Keratinocyte (primary cell): ENCODE measurements around the gene GLIS2. TPM values are rescaled to one million over a fixed set of nuclear protein-coding genes. Genes with fewer than 3 reads are reported as not detected.

Experiments used
- DNase-seq: peaks from one replicate; pipeline ENCODE4 v3.0.0-alpha.2; 2011; ENCODE audit warnings: low read depth, missing footprints, low spot score
- FAIRE-seq: peaks from 2 replicates; lab custom pipeline; 2011; peaks lifted over from hg19 to GRCh38; lab: Jason Lieb, UNC
- H2AFZ ChIP-seq: 2 replicates; pipeline ENCODE4 v1.6.0; 2012; ENCODE audit warnings: low read length, control low read depth, inconsistent platforms; ENCODE audit not compliant: control insufficient read depth
- H3K27ac ChIP-seq: 2 replicates; pipeline ENCODE4 v1.5.1; 2011; ENCODE audit warnings: low read length; ENCODE audit not compliant: control insufficient read depth, insufficient read depth
- H3K27me3 ChIP-seq: 3 replicates; pipeline ENCODE4 v1.6.0; 2011; ENCODE audit warnings: low read length; ENCODE audit not compliant: control insufficient read depth, insufficient read depth; ENCODE audit errors: extremely low read depth
- H3K36me3 ChIP-seq, 2 experiments: 2 replicates in 1 of 2; 3 replicates in 1 of 2; pipeline ENCODE4 v1.5.1; 2011; ENCODE audit warnings: low read length in 2 of 2, mild to moderate bottlenecking in 1 of 2; ENCODE audit not compliant: control insufficient read depth in 2 of 2, insufficient read depth in 2 of 2; ENCODE audit errors: extremely low read depth in 1 of 2
- H3K4me1 ChIP-seq: 3 replicates; pipeline ENCODE4 v1.5.1; 2011; ENCODE audit warnings: low read length; ENCODE audit not compliant: control insufficient read depth, insufficient read depth; ENCODE audit errors: extremely low read depth
- H3K4me2 ChIP-seq: 3 replicates; pipeline ENCODE4 v1.6.0; 2011; ENCODE audit warnings: low read depth, low read length; ENCODE audit not compliant: control insufficient read depth, insufficient read depth; ENCODE audit errors: extremely low read depth
- H3K4me3 ChIP-seq, 3 experiments: fragments of 200-600 bp in 1 of 3; sonication (generic) in 1 of 3; 2 replicates in 2 of 3; 3 replicates in 1 of 3; pipeline ENCODE4 v1.5.1; 2011 to 2016; ENCODE audit warnings: low read length in 3 of 3, mild to moderate bottlenecking in 3 of 3, control low read depth in 2 of 3, inconsistent platforms in 1 of 3, low read depth in 1 of 3, mixed read lengths in 1 of 3, mixed run types in 1 of 3, moderate library complexity in 1 of 3; ENCODE audit not compliant: control insufficient read depth in 2 of 3, insufficient read depth in 2 of 3; ENCODE audit errors: extremely low read depth in 1 of 3
- H3K79me2 ChIP-seq: 2 replicates; pipeline ENCODE4 v1.6.0; 2012; ENCODE audit warnings: low read length; ENCODE audit not compliant: control insufficient read depth, insufficient read depth
- H3K9ac ChIP-seq: 3 replicates; pipeline ENCODE4 v1.6.0; 2011; ENCODE audit warnings: low read length; ENCODE audit not compliant: control insufficient read depth, insufficient read depth; ENCODE audit errors: extremely low read depth
- H3K9me1 ChIP-seq: 3 replicates; pipeline ENCODE4 v1.6.0; 2011; ENCODE audit warnings: low read length; ENCODE audit not compliant: control insufficient read depth, insufficient read depth; ENCODE audit errors: extremely low read depth
- H3K9me3 ChIP-seq: 2 replicates; pipeline ENCODE4 v1.5.1; 2012; ENCODE audit warnings: low read depth, low read length; ENCODE audit not compliant: control insufficient read depth
- H4K20me1 ChIP-seq: 3 replicates; pipeline ENCODE4 v1.6.0; 2011; ENCODE audit warnings: low read length; ENCODE audit not compliant: control insufficient read depth, insufficient read depth; ENCODE audit errors: extremely low read depth
- CTCF ChIP-seq, 3 experiments: IDR thresholded peaks in 1 of 3; conservative IDR thresholded peaks in 1 of 3; optimal IDR thresholded peaks in 1 of 3; 2 replicates in 2 of 3; 3 replicates in 1 of 3; pipeline versions ENCODE3 to v1.5.1; 2011; ENCODE audit warnings: low read length in 3 of 3, mild to moderate bottlenecking in 3 of 3, moderate library complexity in 2 of 3, control low read depth in 1 of 3, inconsistent platforms in 1 of 3; ENCODE audit not compliant: insufficient read depth in 2 of 3; ENCODE audit errors: extremely low read depth in 1 of 3
- EZH2 ChIP-seq: IDR thresholded peaks from one replicate; pipeline ENCODE4 v1.6.1; 2012; ENCODE audit warnings: inconsistent platforms, mild to moderate bottlenecking, low read length, moderate library complexity
- dilution Hi-C: fragments of 300-500 bp; cut with MboI; formaldehyde crosslinking; loops from one replicate; pipeline ENCODE4 v1.7.0; 2020; ENCODE audit warnings: low sequenced_read_pairs; ENCODE audit not compliant: extremely low pct_ligation_motif_present
- polyA plus RNA-seq, 5 experiments: library from polyadenylated mRNA; depleted of rRNA in 3 of 5; stranded (reverse) in 3 of 5; stranded (forward) in 1 of 5; unstranded in 1 of 5; fragments of >200 nt; gene quantifications; 1 replicate in 1 of 5; 2 replicates in 3 of 5; 3 replicates in 1 of 5; pipeline versions ENCODE4 v1.2.1 to v1.2.3, GENCODE V29; 2011 to 2012; ENCODE audit warnings: missing spikeins in 2 of 5, low read depth in 1 of 5, low replicate concordance in 1 of 5

Gene GLIS2
- polyA plus RNA-seq, 1 donor (not counting 4 experiments of a cell fraction or from before 2014, with no cell fraction given), result 0.63 TPM

- dilution Hi-C loops, result no loop called here
Observed at GRCh38 chr16:4381935-4382794, 66.3 kb downstream of the GLIS2 start.

GRCh38 chr16:4382795-4383357 is 67.0 kb downstream of the GLIS2 start:
- FAIRE-seq (no peak), DNase-seq (no peak)
- no peak overlapping the region for H3K9ac ChIP-seq
- dilution Hi-C loops, result no loop called here
- TF ChIP-seq CTCF (optimal IDR thresholded peaks at IDR 0.05 in 1 of 3, IDR thresholded peaks at IDR 0.05 in 1 of 3, conservative IDR thresholded peaks at IDR 0.05 in 1 of 3; ENCODE audit: extremely low read depth in 1 of 3, insufficient read depth in 2 of 3, low read length in 3 of 3), result no peak
- no peak for TF ChIP-seq EZH2
- H2AFZ ChIP-seq, result no peak overlapping the region
- no peaks in the 10 kb centered on the region for H3K79me2 ChIP-seq
- H3K4me3 ChIP-seq, result no peak overlapping the region
- no peak overlapping the region for H3K27ac ChIP-seq
- no peaks in the 10 kb centered on the region for H3K9me3 ChIP-seq
- no peaks in the 10 kb centered on the region for H4K20me1 ChIP-seq
- peaks cover 11 to 13% of the 10 kb centered on the region in 2 experiments for H3K36me3 ChIP-seq
- H3K4me1 ChIP-seq, result no peaks in the 10 kb centered on the region
- H3K4me2 ChIP-seq, result no peak overlapping the region
- no peaks in the 10 kb centered on the region for H3K27me3 ChIP-seq
- H3K9me1 ChIP-seq, result no peaks in the 10 kb centered on the region

More at GRCh38 chr16:4381935-4382794, 66.3 kb downstream of the GLIS2 start:
- Histone ChIP-seq H3K4me2 (no peak overlapping the region), H3K9me3 (no peaks in the 10 kb centered on the region), H4K20me1 (no peaks in the 10 kb centered on the region), H3K36me3 (peaks cover 11 to 13% of the 10 kb centered on the region in 2 experiments), H2AFZ (no peak overlapping the region), H3K4me3 (no peak overlapping the region), H3K9ac (no peak overlapping the region), H3K79me2 (no peaks in the 10 kb centered on the region), H3K27me3 (no peaks in the 10 kb centered on the region), H3K9me1 (no peaks in the 10 kb centered on the region), H3K27ac (no peak overlapping the region), H3K4me1 (no peaks in the 10 kb centered on the region)
- FAIRE-seq (no peak), DNase-seq (no peak)
- no peak for TF ChIP-seq CTCF (optimal IDR thresholded peaks at IDR 0.05 in 1 of 3, IDR thresholded peaks at IDR 0.05 in 1 of 3, conservative IDR thresholded peaks at IDR 0.05 in 1 of 3; ENCODE audit: extremely low read depth in 1 of 3, insufficient read depth in 2 of 3, low read length in 3 of 3)
- TF ChIP-seq EZH2, result no peak
